Aorta (tissue), 5 donors: ENCODE results near the gene SGIP1. TPM values are rescaled to one million over a fixed set of nuclear protein-coding genes. Genes with fewer than 3 reads are reported as not detected.

Experiments used
- ATAC-seq: fragments of 200-7000 bp; cut with Tn5 transposase; one replicate; pipeline ENCODE4 v1.9.1; 2022; ENCODE audit warnings: moderate library complexity; ENCODE audit not compliant: low FRiP score
- DNase-seq, 2 donors: peaks; one replicate each; pipeline ENCODE4 v3.0.0-alpha.2; 2020
- H3K27ac ChIP-seq, 2 donors: one replicate each; pipeline ENCODE4 v1.5.1; 2013; ENCODE audit warnings: low read length in 2 of 2, mild to moderate bottlenecking in 2 of 2, moderate library complexity in 2 of 2, control low read depth in 1 of 2, inconsistent platforms in 1 of 2, low read depth in 1 of 2
- H3K27me3 ChIP-seq, 2 donors: one replicate each; pipeline ENCODE4 v1.6.1; 2013; ENCODE audit warnings: control low read depth in 1 of 2, low read length in 1 of 2, mild to moderate bottlenecking in 1 of 2, moderate library complexity in 1 of 2; ENCODE audit not compliant: insufficient read depth in 2 of 2, control insufficient read depth in 1 of 2
- H3K36me3 ChIP-seq, 2 donors: one replicate each; pipeline ENCODE4 v1.6.1; 2013; ENCODE audit warnings: control low read depth in 1 of 2, low read length in 1 of 2, mild to moderate bottlenecking in 1 of 2; ENCODE audit not compliant: insufficient read depth in 2 of 2, control insufficient read depth in 1 of 2
- H3K4me1 ChIP-seq, 2 donors: one replicate each; pipeline ENCODE4 v1.6.1; 2013; ENCODE audit warnings: low read length in 2 of 2, control low read depth in 1 of 2, mild to moderate bottlenecking in 1 of 2, moderate library complexity in 1 of 2; ENCODE audit not compliant: insufficient read depth in 2 of 2, control insufficient read depth in 1 of 2
- H3K4me3 ChIP-seq, 2 donors: one replicate each; pipeline ENCODE4 v1.5.1; 2013; ENCODE audit warnings: low read length in 2 of 2, control low read depth in 1 of 2, mild to moderate bottlenecking in 1 of 2
- H3K9me3 ChIP-seq: one replicate; pipeline ENCODE4 v1.6.1; 2013; ENCODE audit warnings: mild to moderate bottlenecking, low read length; ENCODE audit not compliant: control insufficient read depth
- WGBS, 2 donors: extraction: QIAGEN DNeasy Blood & Tissue Kit; methylation state at CpG; one replicate each; pipeline ENCODE4 v1.1.7; 2013; 5-methylcytosine and 5-hydroxymethylcytosine counted together
- intact Hi-C, 2 donors: fragments of 100-400 bp; cut with DNase I; formaldehyde crosslinking; loops; one replicate each; pipeline versions ENCODE4 v1.14.2 to v1.15.0; 2022
- long read RNA-seq, 2 donors: library from polyadenylated mRNA; unstranded; transcript quantifications; one replicate each; pipeline ENCODE4 v2.0.0, GENCODE V29; 2020 to 2021
- polyA plus RNA-seq, 2 donors: library from polyadenylated mRNA; stranded (reverse); fragments of 200-250 nt; gene quantifications; one replicate each; pipeline ENCODE4 v1.2.3, GENCODE V29; 2013
- total RNA-seq, 2 donors: library from RNA; stranded (reverse); fragmentation: NEBNext Ultra II Directional; extraction: Animal tissue kit (Norgen Biotek cat#: 25700); gene quantifications; one replicate each; pipeline ENCODE4 v1.2.1, GENCODE V29; 2021
- donor health status: healthy with polysubstance abuse.
- donor health status: Bipolar disorder and iron deficiency.
- donor health status: DM: no; HTN: no; CAD: no.
- donor health status: DM: no; HTN: no; CAD: no.
- donor health status: DM: yes; HTN: yes; CAD: no.

Gene SGIP1, protein sequence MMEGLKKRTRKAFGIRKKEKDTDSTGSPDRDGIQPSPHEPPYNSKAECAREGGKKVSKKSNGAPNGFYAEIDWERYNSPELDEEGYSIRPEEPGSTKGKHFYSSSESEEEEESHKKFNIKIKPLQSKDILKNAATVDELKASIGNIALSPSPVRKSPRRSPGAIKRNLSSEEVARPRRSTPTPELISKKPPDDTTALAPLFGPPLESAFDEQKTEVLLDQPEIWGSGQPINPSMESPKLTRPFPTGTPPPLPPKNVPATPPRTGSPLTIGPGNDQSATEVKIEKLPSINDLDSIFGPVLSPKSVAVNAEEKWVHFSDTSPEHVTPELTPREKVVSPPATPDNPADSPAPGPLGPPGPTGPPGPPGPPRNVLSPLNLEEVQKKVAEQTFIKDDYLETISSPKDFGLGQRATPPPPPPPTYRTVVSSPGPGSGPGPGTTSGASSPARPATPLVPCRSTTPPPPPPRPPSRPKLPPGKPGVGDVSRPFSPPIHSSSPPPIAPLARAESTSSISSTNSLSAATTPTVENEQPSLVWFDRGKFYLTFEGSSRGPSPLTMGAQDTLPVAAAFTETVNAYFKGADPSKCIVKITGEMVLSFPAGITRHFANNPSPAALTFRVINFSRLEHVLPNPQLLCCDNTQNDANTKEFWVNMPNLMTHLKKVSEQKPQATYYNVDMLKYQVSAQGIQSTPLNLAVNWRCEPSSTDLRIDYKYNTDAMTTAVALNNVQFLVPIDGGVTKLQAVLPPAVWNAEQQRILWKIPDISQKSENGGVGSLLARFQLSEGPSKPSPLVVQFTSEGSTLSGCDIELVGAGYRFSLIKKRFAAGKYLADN
- total RNA-seq (10 to 100 TPM; 51.8 to 73.2 TPM), polyA plus RNA-seq (10 to 100 TPM; 10.9 to 64.8 TPM)
- long read RNA-seq, donor 1, partial matches to known transcripts: 4 of 26 reads
- long read RNA-seq, donor 1, other reads (novel, unspliced or antisense): 22 of 26 reads
- long read RNA-seq, donor 2, partial matches to known transcripts: 2 of 25 reads
- long read RNA-seq, donor 2, other reads (novel, unspliced or antisense): 20 of 25 reads

DNA sequence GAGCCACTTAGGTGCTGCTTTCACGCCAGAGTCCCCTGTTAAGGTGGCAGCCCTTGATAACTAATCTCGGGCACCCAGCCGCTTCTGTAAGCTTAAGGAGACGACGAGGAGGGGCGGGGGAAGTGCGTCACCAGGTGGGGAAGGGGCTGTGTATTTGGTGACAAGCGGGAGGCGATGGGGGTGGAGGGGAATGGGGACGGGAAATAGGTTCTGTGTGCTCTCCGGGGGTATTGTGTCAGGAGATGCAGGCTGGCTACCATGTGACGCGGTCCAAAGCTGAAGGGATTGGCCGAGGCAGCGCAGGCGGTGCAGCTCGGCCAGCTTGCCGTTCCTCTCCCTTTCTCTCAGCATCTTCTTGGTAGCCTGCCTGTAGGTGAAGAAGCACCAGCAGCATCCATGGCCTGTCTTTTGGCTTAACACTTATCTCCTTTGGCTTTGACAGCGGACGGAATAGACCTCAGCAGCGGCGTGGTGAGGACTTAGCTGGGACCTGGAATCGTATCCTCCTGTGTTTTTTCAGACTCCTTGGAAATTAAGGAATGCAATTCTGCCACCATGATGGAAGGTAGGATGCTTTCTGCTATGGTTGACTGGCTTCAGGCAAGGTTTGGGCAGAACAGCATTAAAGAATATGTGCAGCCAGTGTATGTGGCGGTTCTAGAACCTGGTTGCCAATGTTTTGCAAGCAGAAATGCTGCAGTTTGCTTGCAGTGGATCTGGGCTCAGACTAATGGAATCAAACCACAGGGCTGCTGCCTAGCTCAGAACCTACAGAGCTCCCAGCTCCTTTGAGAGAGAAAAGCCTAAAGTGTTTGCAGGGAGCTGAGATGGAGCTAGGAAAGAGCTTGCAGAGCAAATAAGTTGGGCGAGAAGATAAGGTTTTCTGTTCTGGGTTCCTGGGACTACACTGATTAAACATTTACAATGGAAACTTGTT lies at the start of gene SGIP1:
Gene SGIP1, plus strand, starts transcription at position 350 of the 937 bp plus-strand sequence. Its CDS starts 206 bp downstream, at position 556.
- H3K27me3 ChIP-seq: no peaks in the 10 kb centered on the region
- 1 to 2% methylated on average over 22 to 25 of the region's 25 CpGs for WGBS, 2 donors
- ATAC-seq (peak; percentile 91), DNase-seq (peak; percentile 81 to 86)
- peak within 1 kb of the TSS; percentile 87 to 94 for H3K27ac ChIP-seq
- H3K9me3 ChIP-seq: no peaks in the 10 kb centered on the region
- H3K36me3 ChIP-seq: no peaks in the 10 kb centered on the region
- peaks cover 2 to 3% of the 10 kb centered on the region in 2 donors for H3K4me1 ChIP-seq
- peak within 1 kb of the TSS; percentile 55 to 80 for H3K4me3 ChIP-seq
- intact Hi-C loops: loop anchor here (5.0 to 10.0 kb wide), 3 partner anchors 153 to 193 kb away; no protein-coding TSS in a partner anchor

DNA sequence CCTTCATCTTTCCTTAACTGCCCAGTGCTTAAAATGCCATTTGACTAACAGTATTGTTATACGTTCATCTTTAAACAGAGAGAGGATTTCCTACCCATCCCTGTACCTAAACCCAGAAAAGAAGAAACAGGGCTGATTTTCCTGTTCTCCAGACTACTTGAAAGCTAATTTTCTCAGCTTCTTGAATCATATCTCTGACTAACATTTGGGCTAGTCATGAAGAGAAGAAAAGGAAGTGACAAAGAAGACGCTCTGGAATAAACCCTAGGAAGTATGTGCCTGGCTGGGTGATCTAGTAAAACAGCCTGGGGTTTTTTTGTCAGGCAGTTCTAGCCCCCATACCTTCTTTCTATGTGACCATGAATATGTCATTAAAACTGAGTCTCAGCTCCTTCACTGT lies 44.8 kb upstream of the SGIP1 start:
- DNase-seq (no peak), ATAC-seq (no peak)
- Histone ChIP-seq H3K36me3 (no peaks in the 10 kb centered on the region), H3K4me3 (no peak overlapping the region), H3K27ac (no peak overlapping the region), H3K4me1 (no peaks in the 10 kb centered on the region), H3K9me3 (no peaks in the 10 kb centered on the region), H3K27me3 (no peaks in the 10 kb centered on the region)
- 63 to 72% methylated on average over 2 of the region's 2 CpGs for WGBS, 2 donors
- intact Hi-C loops: no loop called here

DNA sequence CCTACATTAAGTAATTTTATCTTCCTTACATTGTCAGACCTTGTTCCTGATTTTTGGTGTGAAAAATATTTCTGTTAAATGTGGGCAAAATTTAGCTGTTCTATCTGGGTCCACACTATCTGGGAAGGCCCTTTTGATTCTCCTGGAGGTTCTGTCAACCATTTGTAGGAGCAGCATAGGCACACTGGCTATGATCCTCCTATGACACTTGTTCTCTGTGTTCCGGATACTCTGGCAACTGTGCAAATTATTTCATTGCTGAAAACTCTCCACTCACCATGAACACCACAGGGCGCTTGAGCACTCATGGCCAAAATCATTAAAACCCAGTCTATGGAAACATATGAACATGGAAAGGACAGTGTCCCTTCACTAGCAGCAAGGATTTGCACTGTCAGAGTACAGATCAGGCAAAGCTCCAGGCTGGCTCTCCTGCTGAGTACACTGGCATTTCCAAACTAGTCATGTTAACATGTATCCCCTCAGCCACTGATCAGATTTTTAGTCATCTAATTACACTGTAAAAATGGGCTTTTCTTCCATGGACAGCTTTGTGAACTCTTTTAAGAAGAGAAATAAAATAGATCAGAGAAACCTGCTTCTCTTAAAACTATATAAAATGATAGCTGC lies 43.9 kb upstream of the SGIP1 start:
- DNase-seq (no peak), ATAC-seq (no peak)
- H3K4me3 ChIP-seq: no peak overlapping the region
- no peaks in the 10 kb centered on the region for H3K9me3 ChIP-seq
- no peaks in the 10 kb centered on the region for H3K36me3 ChIP-seq
- no peaks in the 10 kb centered on the region for H3K27me3 ChIP-seq
- 55 to 57% methylated on average over 2 of the region's 2 CpGs for WGBS, 2 donors
- H3K4me1 ChIP-seq: no peaks in the 10 kb centered on the region
- no peak overlapping the region for H3K27ac ChIP-seq
- intact Hi-C loops: no loop called here

DNA sequence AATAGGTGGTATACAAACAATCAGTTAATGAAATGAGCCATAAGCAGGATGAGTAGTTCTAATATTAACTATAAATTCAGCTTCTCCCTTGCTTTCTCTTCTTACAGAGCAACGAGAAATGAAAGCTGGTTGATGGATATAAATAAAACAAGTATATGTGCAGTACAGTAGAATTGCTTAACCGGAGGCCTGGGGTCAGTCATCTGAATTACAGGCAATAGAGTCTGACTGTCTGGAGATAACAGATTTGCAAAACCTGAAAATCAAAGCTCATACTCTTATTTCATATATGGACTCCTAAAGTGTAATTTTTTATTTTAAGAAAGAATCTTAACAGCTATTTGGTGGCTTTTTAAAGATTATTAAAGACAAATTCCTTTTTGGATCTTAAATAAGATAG lies 43.1 kb upstream of the SGIP1 start:
- Histone ChIP-seq H3K27me3 (no peaks in the 10 kb centered on the region), H3K36me3 (no peaks in the 10 kb centered on the region), H3K27ac (no peak overlapping the region), H3K4me3 (no peak overlapping the region), H3K4me1 (no peaks in the 10 kb centered on the region), H3K9me3 (no peaks in the 10 kb centered on the region)
- no peak for DNase-seq
- WGBS, 2 donors: 55 to 72% methylated on average over 2 of the region's 2 CpGs
- intact Hi-C loops: no loop called here
- no peak for ATAC-seq

DNA sequence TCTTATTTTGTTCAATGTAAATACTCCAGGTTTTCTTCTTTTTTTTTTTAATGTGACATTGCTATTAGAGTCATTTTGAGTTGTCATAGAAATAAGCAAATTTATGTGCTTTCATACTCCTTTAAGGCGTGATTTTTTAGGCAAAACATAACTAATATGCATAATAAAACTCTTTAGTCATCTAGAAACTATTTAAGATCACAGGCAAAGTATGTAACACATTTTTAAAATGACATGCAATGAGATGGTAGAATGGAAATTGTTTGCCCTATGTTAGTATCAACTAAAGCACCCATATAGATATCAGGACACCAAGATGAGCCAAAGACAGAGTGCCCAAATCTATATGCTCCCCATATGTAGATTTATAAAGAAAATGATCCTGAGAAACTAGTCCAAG lies 41.5 kb upstream of the SGIP1 start:
- no peak for ATAC-seq
- no peak for DNase-seq
- whole genome bisulfite sequencing, 2 donors: 72 to 84% methylated on average over 1 of the region's 1 CpG
- Histone ChIP-seq H3K27ac (no peak overlapping the region), H3K27me3 (no peaks in the 10 kb centered on the region), H3K9me3 (no peaks in the 10 kb centered on the region), H3K4me1 (no peaks in the 10 kb centered on the region), H3K36me3 (no peaks in the 10 kb centered on the region), H3K4me3 (no peak overlapping the region)
- intact Hi-C loops: no loop called here

DNA sequence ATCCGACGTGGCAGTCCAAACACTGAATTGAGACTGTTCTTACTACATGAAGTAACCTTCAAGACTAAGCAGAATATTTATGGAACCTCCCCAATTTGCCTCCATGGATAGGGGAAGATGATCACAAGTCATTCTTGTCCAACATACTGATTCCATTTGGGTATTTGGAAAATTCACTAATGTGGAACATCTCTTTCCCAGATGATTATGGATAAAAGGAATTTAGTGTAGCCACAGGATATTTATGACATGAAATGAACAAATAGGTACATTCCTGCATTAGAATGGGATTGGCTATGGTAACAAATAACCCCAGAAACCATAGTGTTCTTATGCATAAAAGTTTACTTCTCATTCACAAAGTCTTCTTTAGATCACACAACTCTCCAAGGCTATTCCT lies 40.2 kb upstream of the SGIP1 start:
- Histone ChIP-seq H3K9me3 (no peaks in the 10 kb centered on the region), H3K27me3 (no peaks in the 10 kb centered on the region), H3K36me3 (no peaks in the 10 kb centered on the region), H3K4me1 (no peaks in the 10 kb centered on the region), H3K4me3 (no peak overlapping the region), H3K27ac (no peak overlapping the region)
- DNase-seq (no peak), ATAC-seq (no peak)
- intact Hi-C loops: no loop called here
- WGBS, 2 donors: 92 to 98% methylated on average over 2 of the region's 2 CpGs

DNA sequence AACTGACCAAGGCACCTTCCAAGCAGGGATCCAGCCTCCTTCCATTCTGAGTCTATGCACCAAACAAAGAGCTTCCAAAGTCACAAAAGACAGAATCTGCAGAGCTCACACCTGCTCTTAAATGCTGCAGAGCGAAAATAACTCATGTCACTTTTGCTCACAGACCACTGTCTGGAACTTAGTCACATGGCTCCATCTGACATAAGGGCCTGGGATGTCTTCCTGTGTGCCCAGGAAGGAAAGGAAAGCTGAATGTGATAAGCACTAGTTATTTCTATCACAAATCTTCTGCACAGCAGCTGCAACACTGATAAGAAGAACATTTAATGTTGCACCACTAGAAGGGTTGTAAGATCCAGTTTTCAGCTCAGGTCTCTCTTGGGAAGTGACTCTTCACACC lies 39.5 kb upstream of the SGIP1 start:
- intact Hi-C loops: no loop called here
- Histone ChIP-seq H3K4me3 (no peak overlapping the region), H3K9me3 (no peaks in the 10 kb centered on the region), H3K4me1 (no peaks in the 10 kb centered on the region), H3K27ac (no peak overlapping the region), H3K36me3 (no peaks in the 10 kb centered on the region), H3K27me3 (no peaks in the 10 kb centered on the region)
- DNase-seq (no peak), ATAC-seq (no peak)
- WGBS, 2 donors: 95 to 96% methylated on average over 1 of the region's 1 CpG
